Esophagus muscularis mucosa (tissue), 4 donors: Measurements from ENCODE around the gene GPR158.

Source experiments
- CTCF ChIP-seq, 3 experiments: fragments of 200-600 bp in 2 of 3; fragments of 450-650 bp in 1 of 3; sonication (generic) in 2 of 3; IDR thresholded peaks; one replicate each; pipeline ENCODE4 v1.5.1; 2017 to 2019; ENCODE audit warnings: antibody characterized with exemption in 3 of 3, mild to moderate bottlenecking in 2 of 3, moderate library complexity in 1 of 3
- EP300 ChIP-seq: sonication (generic); formaldehyde crosslinking; IDR thresholded peaks from one replicate; pipeline ENCODE4 v1.6.1; 2017; ENCODE audit warnings: antibody characterized with exemption
- POLR2A ChIP-seq: fragments of 450-650 bp; IDR thresholded peaks from one replicate; pipeline ENCODE4 v1.6.1; 2017; ENCODE audit warnings: antibody characterized with exemption, moderate library complexity, mild to moderate bottlenecking, low read depth
- POLR2AphosphoS5 ChIP-seq, 2 donors: sonication (generic); formaldehyde crosslinking; IDR thresholded peaks; one replicate each; pipeline ENCODE4 v1.6.1; 2017; ENCODE audit warnings: antibody characterized with exemption in 2 of 2

- no peak for TF ChIP-seq CTCF (IDR thresholded peaks at IDR 0.05)
- no peak for TF ChIP-seq EP300
- no peak for TF ChIP-seq POLR2A
- no peak for TF ChIP-seq POLR2AphosphoS5 (IDR thresholded peaks at IDR 0.05)
These were observed 390.8 kb downstream of the GPR158 start for GRCh38 chr10:25565570-25565969.
